GM18870 (cell line): ENCODE data around the gene DICER1.

ENCODE experiments used
- ATAC-seq: cut with Tn5 transposase; IDR thresholded peaks from one replicate; pipeline ENCODE4 v1.9.1; 2021; ENCODE audit warnings: moderate library complexity; ENCODE audit not compliant: unreplicated experiment

DICER1 gene

DNA sequence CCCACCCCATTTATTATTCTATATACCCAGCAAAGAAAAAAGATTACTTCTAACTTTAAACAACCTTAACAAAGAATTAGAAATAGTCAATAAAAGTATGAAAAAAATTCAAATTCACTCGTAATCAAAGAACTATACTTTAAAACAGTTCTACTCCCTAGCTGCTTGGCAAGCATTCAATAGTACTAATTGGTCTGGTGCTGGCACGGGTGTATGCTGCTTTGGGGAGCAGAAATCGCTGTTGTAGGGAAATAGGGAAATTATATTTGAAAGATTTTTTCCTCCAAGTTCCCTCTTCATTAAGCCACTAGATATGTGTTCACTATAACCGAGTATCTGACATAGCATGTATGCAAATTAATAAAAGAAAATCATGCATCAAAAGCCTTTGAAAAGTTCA is 65.7 kb downstream of the DICER1 start:
- ATAC-seq: no peak

DNA sequence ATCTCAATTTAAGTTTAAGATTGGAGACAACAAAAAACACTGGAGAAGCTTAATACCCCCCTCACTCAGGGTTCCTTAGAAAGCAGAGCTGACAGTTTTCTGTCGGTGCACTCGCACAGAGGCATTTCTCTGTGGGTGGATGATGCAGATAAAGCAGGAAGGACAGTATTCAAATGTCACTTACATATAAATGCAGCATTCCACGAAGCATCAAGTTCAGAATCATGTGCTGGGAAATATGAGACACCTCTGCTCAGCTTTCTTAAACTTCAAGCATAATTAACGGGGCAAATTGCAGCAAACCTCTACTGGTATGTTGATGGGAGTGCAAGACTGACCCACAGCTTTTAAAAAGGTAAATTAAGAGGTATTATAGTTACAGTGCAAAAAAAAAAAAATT is 68.7 kb downstream of the DICER1 start:
- ATAC-seq: no peak

DNA sequence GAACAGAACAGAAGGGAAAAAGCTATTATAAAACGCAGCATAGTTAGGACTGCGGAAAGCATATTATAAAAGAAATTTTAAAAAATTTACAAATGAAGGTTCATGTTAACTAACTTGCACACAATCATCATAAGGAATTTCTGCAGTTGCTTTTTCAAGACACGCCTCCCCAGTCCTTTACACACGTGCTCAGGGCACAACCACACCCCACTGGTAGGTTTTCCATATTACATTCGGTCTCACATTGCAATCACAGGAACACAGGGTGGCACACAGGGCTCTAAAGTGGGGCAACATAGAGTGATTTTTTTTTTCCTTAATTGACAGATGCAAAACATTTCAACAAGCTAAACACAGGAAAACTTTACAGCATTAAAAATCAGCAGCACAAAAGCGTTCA is 69.7 kb downstream of the DICER1 start:
- no peak for ATAC-seq

DNA sequence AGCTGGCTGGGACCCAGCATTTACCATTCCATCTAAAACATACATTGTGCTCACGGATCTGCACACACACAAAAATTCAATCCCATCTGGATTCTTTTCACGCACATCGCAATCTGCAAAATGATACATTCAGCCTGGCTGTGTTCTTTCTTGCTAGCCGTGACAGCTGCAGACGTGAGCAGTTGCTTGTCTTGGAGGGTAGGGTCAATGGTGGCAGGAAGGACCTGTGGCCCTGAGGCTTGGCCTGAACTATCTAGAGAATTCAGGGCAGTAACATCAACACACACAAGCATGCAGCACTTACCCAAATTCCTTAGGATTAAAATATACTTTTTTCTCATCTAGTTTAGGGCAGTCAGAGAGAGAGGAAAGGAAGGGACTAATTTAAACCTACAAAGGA is 72.0 kb downstream of the DICER1 start:
- ATAC-seq: no peak

DNA sequence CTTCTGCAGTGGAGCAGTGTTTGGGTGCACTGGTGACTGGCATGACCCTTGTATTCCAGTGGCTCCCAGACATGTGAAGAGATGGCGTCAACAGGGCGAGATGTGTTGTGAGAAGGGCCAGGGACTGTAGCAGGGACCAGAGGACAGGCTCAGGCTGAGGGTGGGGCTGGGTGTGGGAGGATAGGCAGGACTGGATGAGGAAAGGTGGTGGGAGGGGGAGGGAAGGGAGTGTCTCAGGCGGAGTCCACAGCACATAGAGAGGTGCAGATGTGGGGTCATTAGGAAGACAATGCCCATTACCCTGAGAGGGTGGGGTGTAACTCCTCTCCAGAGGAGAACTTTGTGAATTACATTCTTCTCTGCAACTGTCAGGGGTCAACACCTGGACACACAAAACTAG is 78.5 kb downstream of the DICER1 start:
- no peak for ATAC-seq

DNA sequence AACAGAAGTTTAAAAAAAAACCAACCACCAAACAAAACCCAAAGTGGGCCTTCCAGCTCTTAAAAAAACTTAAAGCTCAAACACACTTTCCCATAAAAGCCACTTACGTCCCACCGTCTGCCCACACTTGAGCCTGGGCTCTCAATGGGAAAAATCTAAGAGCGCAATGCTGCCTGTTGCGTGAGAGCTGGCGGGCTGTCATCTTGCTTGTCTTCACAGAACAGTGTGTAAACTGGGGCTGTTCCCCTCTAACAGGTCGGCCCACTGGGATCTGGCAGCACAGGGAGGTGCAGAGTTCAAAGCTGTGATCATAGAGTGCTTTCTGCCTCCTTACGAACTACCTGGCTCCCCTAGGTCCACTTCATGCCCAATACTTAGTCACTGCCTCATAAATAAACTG is 80.0 kb downstream of the DICER1 start:
- no peak for ATAC-seq

DNA sequence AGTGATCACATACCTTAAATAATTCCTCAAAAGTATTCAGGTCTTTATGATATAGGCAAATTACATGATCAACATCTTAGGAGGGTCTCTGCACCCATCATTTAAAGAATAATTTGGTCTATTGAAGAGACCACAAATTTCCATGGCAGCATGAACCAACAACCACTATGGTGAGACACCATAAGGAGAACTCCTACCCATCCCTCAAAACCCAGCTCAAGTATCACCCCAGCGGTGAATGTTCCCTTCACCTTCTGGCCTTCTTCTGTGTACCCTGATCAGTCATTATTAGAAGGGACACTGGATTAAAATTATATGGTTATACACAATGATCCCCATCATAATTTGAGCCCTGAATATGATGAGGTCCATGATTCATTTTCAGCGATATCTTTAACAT is 81.5 kb downstream of the DICER1 start:
- ATAC-seq: no peak

DNA sequence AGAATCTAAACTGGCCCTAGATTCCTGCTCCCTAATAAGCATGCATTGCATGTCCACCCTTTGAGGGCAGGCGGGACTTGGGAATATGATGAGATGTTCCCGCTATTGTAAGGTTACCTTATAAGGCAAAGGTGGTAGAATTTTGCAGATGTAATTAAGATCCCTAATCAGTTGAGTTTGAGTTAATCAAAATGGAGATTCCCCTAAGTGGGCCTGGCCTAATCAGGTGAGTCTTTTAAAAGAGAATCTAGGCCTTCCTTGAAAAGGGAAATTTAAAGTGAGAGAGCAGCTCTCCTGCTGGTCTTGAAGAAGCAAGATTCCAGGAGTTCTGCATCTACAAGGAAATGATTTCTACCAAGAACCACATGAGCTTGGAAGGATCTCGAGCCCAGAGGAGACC is 83.4 kb downstream of the DICER1 start:
- no peak for ATAC-seq

DNA sequence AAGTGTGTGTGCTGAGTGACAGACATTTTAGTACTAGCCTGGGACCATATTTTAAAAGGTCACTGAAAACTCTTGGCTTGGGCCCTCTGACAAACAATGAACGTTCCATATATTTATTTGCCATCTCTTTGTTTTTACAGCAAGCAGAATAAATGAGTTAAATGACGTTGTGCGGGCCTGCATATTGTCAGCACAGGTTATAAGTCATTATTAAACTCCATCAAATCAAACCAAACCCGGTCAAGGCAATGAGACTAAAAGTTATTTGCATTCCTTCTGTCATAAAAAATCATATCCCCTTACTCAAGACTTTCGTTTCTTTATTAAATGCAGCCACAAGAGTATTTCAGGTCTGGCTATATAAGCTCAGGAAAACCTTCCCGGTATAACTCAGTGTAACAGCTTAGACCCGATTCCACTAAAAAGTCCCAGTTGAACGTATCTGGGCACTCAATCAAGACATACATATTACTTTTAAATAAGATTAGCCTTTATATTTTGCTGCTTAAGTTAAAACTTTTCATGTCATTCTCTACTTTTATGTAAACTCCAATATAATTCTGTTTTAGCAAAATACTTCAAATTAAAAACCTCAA is 84.9 kb downstream of the DICER1 start:
- no peak for ATAC-seq

DNA sequence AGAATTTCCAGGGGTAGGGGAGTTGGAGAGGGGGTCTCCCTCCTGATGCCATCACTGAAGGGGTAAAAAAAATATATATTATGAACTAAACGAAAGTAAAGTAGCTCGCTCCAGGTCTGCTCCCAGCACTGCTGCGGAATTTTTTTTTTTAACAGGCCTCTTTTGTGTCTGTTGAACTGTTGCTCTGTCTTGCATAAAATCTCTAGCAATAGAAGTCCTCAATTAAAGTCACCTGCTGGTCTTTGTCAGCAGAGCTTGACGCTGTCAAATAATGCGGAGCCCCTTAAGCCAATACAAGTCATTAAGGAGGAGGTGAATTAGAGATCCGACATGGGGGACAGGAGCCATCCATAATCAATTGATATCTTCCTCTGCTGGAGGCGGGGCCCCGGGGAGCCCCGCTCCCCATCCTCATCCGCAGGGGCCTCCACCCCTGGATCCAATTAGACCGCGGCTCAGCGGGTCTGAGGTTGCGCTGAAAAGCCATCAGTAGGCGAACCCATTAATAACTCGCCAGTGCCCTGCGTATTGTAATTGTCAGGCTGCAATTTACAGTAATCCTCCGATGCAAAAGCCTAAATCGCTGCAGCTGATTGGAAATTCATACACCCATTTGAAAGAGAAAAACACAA is 85.6 kb downstream of the DICER1 start:
- ATAC-seq: no peak

DNA sequence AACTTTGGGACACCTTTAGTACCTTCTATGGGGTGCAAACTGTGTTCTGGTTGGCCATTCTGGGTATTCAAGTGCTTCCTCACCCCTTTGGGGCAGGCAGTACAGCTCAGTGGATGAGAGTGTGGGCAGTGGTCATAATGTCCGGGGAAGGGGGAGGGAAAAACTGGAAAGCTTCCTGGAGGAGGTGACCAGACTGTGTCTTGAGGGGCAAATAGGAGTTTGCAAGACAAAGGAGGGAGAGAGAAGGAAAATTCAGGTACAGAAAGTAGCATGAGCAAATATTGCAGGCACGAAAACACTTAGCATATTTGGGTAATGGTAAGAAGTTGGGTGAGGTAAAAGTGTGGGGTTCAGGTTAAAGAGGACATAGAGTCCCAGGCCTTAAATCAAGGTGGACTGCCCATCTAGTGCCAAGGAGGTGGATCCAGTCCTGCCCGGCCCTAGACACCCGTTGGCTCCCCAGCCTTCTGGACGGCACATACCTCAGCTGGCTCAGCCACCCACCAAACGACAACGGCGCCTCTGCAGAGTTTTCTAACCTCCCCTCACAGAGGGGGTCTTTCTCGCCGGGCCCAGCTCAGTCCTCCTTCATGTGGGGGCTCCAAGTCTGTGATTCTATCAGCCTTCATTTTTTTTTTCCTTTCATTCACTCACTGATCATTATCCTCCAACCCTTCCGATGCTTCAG is 86.4 kb downstream of the DICER1 start:
- ATAC-seq: no peak

DNA sequence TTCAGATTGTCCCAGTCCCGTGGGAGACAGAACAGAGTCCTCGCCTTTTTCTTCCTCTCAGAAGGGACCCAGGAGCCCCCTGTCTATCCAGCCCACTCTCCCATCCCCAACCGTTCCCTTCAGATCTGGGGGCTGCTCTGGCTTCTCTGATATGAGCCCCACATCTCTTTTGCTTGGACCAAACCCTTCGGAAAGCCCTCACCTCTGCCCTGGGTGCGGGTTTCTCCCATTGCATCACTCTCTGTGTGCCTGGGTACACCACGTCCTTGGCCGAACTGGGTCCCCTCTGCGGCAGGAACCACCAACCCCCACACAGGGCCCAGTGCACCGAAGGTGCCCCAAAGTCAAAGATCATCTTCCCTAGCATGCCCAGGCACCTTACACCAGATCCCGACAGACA is 87.8 kb downstream of the DICER1 start:
- no peak for ATAC-seq

DNA sequence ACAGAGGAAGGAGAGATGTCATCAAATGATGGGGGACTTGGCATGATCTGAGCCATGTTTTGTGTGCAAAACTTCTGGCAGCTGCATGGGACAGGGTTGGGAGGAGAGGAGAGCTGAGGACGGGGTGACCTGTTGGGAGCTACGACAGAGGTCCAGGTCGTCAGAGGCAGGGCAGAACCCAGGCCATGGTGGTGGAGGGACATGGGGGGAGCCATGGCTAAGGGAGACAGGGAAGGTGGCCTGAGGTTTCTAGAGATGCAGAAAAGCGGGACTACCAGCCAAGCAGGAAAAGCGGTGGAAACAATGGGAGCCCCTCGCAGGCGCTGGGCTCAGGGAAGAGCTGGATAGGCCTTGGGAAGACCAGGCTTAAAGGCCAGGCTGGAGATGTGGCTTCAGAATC is 88.3 kb downstream of the DICER1 start:
- no peak for ATAC-seq

DNA sequence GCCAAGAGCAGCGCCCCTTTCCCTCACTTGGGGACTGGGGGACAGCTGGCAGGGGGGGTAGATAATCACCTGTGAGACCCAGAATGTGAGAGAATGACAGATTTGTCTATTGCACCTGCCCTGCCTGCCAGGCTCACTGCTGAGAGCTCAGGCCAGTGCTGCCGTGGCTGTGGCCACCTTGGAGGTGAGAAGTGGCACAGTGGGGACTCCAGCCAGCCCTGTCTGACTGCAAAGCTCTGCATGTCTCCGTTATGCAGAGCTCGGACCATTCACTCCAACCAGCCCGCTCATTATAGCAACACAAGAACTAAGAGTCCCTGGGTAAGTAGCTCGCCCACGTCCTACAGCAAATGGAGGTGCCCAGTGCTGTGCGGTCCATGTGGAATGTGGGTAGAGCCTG is 88.8 kb downstream of the DICER1 start:
- ATAC-seq: no peak

DNA sequence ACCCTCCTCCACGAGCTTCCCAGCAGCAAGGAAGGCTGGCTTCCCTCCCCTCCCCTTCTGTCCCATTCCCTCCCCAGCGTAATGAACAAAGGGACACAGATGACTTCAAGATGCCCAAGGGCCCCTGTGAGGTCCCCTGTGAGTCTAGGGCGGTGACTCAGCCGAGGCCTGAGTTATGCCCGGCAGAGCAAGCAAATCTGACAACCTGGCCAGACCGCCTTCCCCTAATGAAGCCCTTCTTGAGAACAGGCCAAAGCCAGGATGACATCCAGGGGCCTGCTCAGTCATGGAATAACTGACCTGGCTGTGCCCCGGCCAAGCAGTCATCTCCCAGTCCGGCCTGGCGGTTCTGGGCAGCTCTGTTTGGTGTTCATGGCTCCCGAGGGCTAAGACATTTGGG is 89.2 kb downstream of the DICER1 start:
- no peak for ATAC-seq

DNA sequence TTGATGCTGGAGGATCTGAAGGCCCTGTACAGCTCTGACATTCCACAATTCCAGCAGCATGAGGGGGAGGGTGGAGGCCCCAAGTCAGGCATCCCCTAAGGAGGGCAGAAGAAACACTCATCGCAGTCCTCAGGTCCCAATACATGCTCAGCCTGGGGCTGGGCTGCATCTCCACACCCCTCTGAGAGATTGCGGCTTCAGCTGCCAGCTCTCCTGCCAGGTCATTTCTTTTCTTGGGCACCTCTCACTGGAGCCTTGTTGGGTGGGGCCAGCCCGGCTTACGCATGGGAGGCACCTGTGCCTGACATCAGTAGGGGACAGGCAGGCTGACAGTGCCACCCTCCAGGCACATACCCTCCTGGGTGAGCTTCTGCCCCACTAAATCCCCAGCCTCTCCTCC is 89.8 kb downstream of the DICER1 start:
- ATAC-seq: no peak

DNA sequence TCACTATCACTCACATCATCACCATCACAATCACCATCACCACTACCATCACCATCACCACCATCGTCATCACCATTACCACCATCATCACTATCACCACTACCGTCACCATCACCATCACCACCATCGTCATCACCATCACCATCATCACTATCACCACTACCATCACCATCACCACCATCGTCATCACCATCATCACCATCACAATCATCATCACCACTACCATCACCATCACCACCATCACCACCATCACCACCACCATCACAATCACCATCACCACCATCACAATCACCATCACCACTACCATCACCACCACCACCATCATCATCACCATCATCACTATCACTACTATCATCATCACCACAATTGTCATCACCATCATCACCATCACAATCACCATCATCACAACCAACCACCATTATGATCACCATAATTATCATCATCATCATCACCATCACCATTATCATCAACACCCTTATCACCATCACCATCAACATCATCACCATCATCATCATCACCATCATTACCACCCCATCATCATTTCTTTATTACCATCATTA is 90.8 kb downstream of the DICER1 start:
- ATAC-seq: no peak

DNA sequence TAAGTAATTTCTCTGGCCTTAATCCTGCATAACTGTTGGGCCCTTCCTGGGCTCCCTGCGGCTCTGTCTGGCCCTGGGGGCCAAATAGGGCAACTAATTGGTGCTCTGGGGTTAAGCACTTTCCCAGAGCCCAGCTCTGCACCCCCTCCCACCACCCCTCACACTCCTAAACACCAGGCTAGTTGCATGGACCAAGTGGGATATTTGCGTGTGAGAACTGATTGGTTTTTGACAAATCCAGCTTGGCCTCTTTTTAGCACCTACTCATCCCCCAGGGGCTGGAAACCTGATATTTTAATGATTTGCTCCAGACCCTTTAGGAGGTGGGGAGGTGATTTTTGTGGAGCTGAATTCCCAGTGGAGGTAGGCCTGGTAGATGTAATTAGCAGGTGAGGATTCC is 91.9 kb downstream of the DICER1 start:
- ATAC-seq: no peak

DNA sequence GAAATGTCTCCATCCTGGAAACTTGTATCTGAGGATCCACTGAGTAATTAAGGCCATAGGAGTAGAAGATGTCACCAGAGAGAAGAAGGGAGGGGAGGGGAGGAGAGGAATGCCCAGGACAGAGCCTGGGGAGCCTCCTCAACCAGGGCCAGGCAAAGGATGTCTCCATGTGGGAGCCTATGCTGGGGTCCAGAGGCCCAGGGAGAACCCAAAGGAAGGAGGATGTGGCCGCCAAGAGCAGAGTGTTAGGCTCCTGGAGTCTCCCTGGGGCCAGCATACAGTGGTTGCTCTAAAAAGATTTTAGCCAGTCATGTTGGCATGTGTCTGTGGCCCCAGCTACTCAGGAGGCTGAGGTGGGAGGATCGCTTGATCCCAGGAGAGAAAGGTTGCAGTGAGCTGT is 92.6 kb downstream of the DICER1 start:
- ATAC-seq: no peak

DNA sequence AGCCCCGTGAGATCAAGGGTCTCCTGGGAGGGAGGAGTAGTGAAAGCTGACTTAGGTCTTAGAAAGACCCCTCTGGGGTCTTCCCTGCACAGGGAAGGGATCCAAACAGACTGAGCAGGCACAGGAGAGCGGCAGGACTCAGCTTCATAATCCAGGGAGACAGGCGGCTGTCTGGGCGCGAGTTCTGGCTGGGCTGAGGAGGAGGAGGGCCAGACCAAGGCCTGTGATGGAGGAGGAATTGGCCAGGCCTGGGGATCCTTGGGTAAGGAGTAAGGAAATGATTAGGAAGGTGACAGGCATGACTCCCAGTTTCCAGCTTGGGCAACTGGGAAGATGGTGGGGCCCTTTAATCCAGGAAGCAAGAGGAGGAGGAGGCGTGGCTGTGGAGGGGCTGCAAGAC is 93.1 kb downstream of the DICER1 start:
- no peak for ATAC-seq

DNA sequence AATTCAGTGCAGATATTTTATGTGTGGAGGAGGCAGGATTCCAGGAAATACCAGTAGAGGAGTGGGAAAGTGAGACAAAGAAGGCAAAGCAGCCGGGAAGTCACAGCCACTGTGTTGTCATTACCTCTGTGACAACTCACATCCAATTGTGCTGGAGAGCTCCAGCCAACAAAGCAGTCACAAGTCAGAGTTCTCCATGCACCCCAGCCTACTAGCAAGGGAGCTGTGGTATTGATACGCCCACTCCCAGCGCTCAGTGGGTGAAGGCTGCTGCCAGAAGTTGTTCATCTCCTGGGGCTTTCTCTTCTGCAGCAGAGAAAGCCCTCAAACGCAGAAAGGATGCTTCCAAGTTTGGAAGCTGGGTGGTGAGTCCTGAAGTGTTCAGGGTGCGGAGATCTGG is 93.9 kb downstream of the DICER1 start:
- ATAC-seq: no peak

DNA sequence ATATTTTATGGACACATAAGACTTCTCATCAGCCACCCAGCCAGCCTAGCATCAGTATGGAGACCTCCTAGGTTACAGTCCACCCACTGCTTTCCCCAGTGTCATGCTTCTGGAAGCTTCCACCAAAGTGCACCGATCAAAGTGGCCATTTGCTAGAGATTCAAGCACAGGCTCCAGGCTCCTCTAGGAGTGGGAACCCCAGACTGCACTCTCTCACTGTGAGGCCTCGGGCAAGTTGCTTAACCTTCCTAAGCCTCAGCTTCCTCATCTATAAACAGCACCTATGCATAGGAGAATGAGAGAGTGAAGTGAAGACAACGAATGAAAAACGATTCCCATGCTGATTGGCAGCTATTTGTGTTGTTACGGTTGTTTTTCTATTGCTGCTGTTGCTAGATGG is 94.4 kb downstream of the DICER1 start:
- no peak for ATAC-seq
